Measurements from ENCODE around the gene KREMEN2. TPM values are rescaled to one million over a fixed set of nuclear protein-coding genes. Genes with fewer than 3 reads are reported as not detected.

Gene KREMEN2
- total RNA-seq, 1 donor from 2014 or later = 8.0 TPM

DNA sequence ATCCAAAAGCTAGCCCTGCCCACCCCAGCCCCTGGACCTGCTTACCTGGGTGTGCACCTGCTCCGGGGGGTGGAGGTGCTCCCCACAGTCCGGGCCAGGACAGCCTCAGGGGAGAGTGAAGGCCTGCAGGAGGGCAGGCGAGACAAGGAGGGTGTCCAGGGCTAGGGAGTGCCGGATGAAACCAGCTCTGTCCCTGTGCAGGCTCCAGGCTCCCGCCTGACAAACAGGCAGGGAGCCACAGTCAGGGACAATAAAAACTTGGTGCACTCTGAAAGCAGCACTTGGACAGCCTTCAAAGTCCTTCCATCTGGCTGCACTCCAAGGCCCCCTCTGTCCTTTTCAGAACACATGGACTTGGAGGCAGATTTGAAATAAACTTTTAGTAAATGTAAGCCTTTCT, 9.0 kb downstream of the KREMEN2 start:
- TF ChIP-seq EZH2 (IDR thresholded peaks at IDR 0.05; ENCODE audit: insufficient read depth, low read length) = no peak
- TF ChIP-seq, protein P1, sequence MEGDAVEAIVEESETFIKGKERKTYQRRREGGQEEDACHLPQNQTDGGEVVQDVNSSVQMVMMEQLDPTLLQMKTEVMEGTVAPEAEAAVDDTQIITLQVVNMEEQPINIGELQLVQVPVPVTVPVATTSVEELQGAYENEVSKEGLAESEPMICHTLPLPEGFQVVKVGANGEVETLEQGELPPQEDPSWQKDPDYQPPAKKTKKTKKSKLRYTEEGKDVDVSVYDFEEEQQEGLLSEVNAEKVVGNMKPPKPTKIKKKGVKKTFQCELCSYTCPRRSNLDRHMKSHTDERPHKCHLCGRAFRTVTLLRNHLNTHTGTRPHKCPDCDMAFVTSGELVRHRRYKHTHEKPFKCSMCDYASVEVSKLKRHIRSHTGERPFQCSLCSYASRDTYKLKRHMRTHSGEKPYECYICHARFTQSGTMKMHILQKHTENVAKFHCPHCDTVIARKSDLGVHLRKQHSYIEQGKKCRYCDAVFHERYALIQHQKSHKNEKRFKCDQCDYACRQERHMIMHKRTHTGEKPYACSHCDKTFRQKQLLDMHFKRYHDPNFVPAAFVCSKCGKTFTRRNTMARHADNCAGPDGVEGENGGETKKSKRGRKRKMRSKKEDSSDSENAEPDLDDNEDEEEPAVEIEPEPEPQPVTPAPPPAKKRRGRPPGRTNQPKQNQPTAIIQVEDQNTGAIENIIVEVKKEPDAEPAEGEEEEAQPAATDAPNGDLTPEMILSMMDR (IDR thresholded peaks at IDR 0.05; ENCODE audit: insufficient read depth, low read depth, low read length) = no peak
- Mint-ChIP-seq H3K27ac (ENCODE audit: unreplicated experiment) (no peak overlapping the region), H3K4me3 (ENCODE audit: unreplicated experiment) (no peak overlapping the region), H3K4me1 (ENCODE audit: low read depth, unreplicated experiment) (no peaks in the 10 kb centered on the region), H3K36me3 (ENCODE audit: low read depth, unreplicated experiment) (peaks cover 3% of the 10 kb centered on the region), H3K9me3 (ENCODE audit: unreplicated experiment) (no peaks in the 10 kb centered on the region), H3K27me3 (ENCODE audit: low read depth, unreplicated experiment) (peaks cover 16% of the 10 kb centered on the region)
- FAIRE-seq = no peak
- Histone ChIP-seq H2AFZ (ENCODE audit: low read depth, low read length) (no peak overlapping the region), H4K20me1 (ENCODE audit: insufficient read depth, low read length) (peaks cover 27% of the 10 kb centered on the region), H3K9me3 (ENCODE audit: insufficient read depth, low read depth, low read length) (no peaks in the 10 kb centered on the region), H3K79me2 (ENCODE audit: insufficient read depth, low read length) (no peaks in the 10 kb centered on the region), H3K27me3 (ENCODE audit: insufficient read depth, low read length) (peaks cover 2% of the 10 kb centered on the region), H3K4me1 (ENCODE audit: insufficient read depth, low read length) (peaks cover 4% of the 10 kb centered on the region), H3K4me3 (ENCODE audit: insufficient read depth, low read depth, low read length) (no peak overlapping the region), H3K9ac (ENCODE audit: low read length) (no peak overlapping the region), H3K36me3 (ENCODE audit: insufficient read depth, low read length) (no peaks in the 10 kb centered on the region), H3K27ac (ENCODE audit: low read depth, low read length) (no peak overlapping the region), H3K4me2 (ENCODE audit: low read length) (no peak overlapping the region)
- no peak for DNase-seq (ENCODE audit: low read depth)

DNA sequence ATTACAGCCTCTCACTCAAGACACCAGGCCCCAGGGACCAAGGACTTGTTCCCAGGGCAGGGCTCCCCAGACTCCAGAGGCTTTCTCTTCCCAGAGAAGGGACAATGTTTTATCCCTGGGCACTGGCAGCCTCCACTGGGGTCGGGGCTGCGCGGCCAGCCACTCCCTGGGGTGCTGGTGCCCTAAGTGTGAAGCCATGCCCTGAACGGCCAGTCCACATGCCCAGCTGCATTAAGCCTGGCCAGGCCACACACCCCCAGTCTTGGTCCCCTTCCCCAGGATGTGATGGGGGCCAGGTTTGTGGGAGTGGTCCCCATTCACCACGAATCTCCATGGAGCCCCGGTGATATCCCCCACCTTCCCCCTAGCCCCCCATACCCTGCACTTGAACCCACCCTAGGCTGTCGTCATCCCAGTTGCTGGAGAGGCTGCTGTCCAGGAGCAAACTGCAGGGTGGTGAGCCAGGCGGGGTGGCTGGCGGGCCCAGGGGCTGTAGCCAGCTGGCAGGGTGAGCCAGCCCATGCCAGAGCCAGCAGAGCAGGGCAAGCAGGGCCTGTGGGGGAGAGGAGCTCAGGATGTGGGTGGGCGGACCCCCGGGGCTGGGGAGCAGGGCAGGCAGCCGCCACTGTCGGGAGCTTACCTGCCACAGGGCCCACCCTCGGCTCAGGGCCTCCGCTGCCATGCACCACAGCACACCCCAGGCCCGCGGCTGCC, 9.7 kb downstream of the KREMEN2 start:
- Histone ChIP-seq H3K9me3 (ENCODE audit: insufficient read depth, low read depth, low read length) (no peaks in the 10 kb centered on the region), H3K4me3 (ENCODE audit: insufficient read depth, low read depth, low read length) (no peak overlapping the region), H3K27ac (ENCODE audit: low read depth, low read length) (no peak overlapping the region), H3K27me3 (ENCODE audit: insufficient read depth, low read length) (no peaks in the 10 kb centered on the region), H3K36me3 (ENCODE audit: insufficient read depth, low read length) (no peaks in the 10 kb centered on the region), H3K79me2 (ENCODE audit: insufficient read depth, low read length) (no peaks in the 10 kb centered on the region), H3K4me2 (ENCODE audit: low read length) (no peak overlapping the region), H3K4me1 (ENCODE audit: insufficient read depth, low read length) (peaks cover 2% of the 10 kb centered on the region), H4K20me1 (ENCODE audit: insufficient read depth, low read length) (peaks cover 21% of the 10 kb centered on the region), H3K9ac (ENCODE audit: low read length) (no peak overlapping the region), H2AFZ (ENCODE audit: low read depth, low read length) (no peak overlapping the region)
- Mint-ChIP-seq H3K36me3 (ENCODE audit: low read depth, unreplicated experiment) (no peaks in the 10 kb centered on the region), H3K9me3 (ENCODE audit: unreplicated experiment) (no peaks in the 10 kb centered on the region), H3K4me3 (ENCODE audit: unreplicated experiment) (no peak overlapping the region), H3K27ac (ENCODE audit: unreplicated experiment) (no peak overlapping the region), H3K27me3 (ENCODE audit: low read depth, unreplicated experiment) (peaks cover 14% of the 10 kb centered on the region), H3K4me1 (ENCODE audit: low read depth, unreplicated experiment) (no peaks in the 10 kb centered on the region)
- TF ChIP-seq, protein P1 (IDR thresholded peaks at IDR 0.05; ENCODE audit: insufficient read depth, low read depth, low read length) = no peak
- no peak for TF ChIP-seq EZH2 (IDR thresholded peaks at IDR 0.05; ENCODE audit: insufficient read depth, low read length)
- FAIRE-seq (no peak), DNase-seq (ENCODE audit: low read depth) (no peak)
